Measurements from ENCODE around the gene PICALM. TPM values are rescaled to one million over a fixed set of nuclear protein-coding genes. Genes with fewer than 3 reads are reported as not detected.

The PICALM gene
- total and polyA plus RNA-seq, 9 of the 15 experiments (the other 6 are each of a cell fraction or from before 2014, with no cell fraction given) = 41.3 to 990 (median 309) TPM

DNA sequence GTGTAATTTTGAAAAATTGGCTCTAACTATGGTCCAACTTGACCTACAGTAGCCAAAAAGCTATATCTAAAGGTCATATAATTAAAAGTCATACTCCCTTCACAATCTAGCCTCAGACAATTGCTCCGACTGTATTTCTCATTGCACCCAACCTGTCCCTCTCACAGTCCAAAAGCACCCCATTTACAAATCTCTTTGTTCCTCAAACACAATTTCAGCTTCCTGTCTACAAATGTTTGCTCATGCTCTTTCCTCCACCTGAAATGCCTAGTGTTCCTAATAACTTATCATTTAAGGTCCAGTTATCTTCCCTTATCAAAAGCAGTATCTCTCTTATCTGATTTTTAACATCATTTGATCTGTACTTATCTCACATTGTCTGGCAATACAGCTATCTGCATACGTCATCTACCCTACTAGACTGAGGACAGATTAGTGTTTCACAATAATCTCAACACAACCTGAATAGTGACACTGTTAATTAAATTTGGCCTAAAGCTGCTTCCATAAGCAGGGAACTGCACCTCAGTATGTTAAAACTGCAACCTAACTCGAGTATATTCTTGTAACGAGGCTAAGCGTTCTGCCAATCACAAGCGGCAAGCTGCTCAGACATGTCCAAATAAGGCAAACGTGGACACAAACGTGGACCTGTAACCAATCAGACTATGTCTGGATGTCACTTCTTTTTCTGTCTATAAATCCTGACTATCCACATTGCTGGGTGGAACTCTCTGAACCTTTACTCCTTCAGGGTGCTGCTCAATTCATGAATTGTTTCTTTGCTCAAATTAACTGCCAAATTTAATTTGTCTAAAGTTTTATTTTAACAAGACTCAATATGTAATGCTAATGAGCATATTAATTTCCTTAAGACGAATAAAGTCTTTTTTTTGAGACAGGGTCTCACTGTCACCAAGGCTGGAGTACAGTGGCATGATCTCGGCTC lies 15.9 kb downstream of the PICALM start (continued):
- TF ChIP-seq, protein P1, sequence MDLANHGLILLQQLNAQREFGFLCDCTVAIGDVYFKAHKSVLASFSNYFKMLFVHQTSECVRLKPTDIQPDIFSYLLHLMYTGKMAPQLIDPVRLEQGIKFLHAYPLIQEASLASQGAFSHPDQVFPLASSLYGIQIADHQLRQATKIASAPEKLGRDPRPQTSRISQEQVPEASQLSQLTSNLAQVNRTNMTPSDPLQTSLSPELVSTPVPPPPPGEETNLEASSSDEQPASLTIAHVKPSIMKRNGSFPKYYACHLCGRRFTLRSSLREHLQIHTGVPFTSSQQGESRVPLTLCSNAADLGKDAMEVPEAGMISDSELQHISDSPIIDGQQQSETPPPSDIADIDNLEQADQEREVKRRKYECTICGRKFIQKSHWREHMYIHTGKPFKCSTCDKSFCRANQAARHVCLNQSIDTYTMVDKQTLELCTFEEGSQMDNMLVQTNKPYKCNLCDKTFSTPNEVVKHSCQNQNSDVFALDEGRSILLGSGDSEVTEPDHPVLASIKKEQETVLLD (IDR thresholded peaks at IDR 0.05) = peak; percentile 81; the same call in 1 of the 2 replicates
- TF ChIP-seq ELF2 (CRISPR knock-in tag; IDR thresholded peaks at IDR 0.05) (0 out of 2 replicates have a peak, but pooled peaks have one; percentile 30), PYGO2 (tag; IDR thresholded peaks at IDR 0.05) (no peak), TEAD1 (CRISPR knock-in tag; IDR thresholded peaks at IDR 0.05) (0 out of 4 replicates have a peak, but pooled peaks of 1 of the 2 experiments have one; percentile 31), NFE2 (IDR thresholded peaks at IDR 0.05; ENCODE audit: low read depth) (no peak), SRF (CRISPR knock-in tag; IDR thresholded peaks at IDR 0.05) (peak; percentile 83 to 99), MAFK (IDR thresholded peaks at IDR 0.05; ENCODE audit: low read length) (no peak), MTA1 (IDR thresholded peaks at IDR 0.05; ENCODE audit: borderline replicate concordance) (peak; percentile 84), GATAD2A (IDR thresholded peaks at IDR 0.05) (peak; percentile 75; the same call in 1 of the 2 replicates), CBFA2T3 (IDR thresholded peaks at IDR 0.05) (peak; percentile 13; the same call in 1 of the 2 replicates), TRIM24 (IDR thresholded peaks at IDR 0.05) (0 out of 4 replicates have a peak, but pooled peaks have one; percentile 17 to 54), ZKSCAN3 (CRISPR knock-in tag; IDR thresholded peaks at IDR 0.05) (no peak), NFYB (IDR thresholded peaks at IDR 0.05; ENCODE audit: extremely low read depth, insufficient read length) (peak; percentile 28), FUS (optimal IDR thresholded peaks at IDR 0.05; ENCODE audit: low read depth, low read length) (no peak), ATF1 (CRISPR knock-in tag; IDR thresholded peaks at IDR 0.05) (no peak), ATF1 (tag; IDR thresholded peaks at IDR 0.05) (peak; percentile 39; the same call in 1 of the 2 replicates)
- TF ChIP-seq, protein P2, sequence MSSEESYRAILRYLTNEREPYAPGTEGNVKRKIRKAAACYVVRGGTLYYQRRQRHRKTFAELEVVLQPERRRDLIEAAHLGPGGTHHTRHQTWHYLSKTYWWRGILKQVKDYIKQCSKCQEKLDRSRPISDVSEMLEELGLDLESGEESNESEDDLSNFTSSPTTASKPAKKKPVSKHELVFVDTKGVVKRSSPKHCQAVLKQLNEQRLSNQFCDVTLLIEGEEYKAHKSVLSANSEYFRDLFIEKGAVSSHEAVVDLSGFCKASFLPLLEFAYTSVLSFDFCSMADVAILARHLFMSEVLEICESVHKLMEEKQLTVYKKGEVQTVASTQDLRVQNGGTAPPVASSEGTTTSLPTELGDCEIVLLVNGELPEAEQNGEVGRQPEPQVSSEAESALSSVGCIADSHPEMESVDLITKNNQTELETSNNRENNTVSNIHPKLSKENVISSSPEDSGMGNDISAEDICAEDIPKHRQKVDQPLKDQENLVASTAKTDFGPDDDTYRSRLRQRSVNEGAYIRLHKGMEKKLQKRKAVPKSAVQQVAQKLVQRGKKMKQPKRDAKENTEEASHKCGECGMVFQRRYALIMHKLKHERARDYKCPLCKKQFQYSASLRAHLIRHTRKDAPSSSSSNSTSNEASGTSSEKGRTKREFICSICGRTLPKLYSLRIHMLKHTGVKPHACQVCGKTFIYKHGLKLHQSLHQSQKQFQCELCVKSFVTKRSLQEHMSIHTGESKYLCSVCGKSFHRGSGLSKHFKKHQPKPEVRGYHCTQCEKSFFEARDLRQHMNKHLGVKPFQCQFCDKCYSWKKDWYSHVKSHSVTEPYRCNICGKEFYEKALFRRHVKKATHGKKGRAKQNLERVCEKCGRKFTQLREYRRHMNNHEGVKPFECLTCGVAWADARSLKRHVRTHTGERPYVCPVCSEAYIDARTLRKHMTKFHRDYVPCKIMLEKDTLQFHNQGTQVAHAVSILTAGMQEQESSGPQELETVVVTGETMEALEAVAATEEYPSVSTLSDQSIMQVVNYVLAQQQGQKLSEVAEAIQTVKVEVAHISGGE (CRISPR knock-in tag; IDR thresholded peaks at IDR 0.05) = 0 out of 6 replicates have a peak, but pooled peaks of 1 of the 3 experiments have one; percentile 18
- TF ChIP-seq, protein P3, sequence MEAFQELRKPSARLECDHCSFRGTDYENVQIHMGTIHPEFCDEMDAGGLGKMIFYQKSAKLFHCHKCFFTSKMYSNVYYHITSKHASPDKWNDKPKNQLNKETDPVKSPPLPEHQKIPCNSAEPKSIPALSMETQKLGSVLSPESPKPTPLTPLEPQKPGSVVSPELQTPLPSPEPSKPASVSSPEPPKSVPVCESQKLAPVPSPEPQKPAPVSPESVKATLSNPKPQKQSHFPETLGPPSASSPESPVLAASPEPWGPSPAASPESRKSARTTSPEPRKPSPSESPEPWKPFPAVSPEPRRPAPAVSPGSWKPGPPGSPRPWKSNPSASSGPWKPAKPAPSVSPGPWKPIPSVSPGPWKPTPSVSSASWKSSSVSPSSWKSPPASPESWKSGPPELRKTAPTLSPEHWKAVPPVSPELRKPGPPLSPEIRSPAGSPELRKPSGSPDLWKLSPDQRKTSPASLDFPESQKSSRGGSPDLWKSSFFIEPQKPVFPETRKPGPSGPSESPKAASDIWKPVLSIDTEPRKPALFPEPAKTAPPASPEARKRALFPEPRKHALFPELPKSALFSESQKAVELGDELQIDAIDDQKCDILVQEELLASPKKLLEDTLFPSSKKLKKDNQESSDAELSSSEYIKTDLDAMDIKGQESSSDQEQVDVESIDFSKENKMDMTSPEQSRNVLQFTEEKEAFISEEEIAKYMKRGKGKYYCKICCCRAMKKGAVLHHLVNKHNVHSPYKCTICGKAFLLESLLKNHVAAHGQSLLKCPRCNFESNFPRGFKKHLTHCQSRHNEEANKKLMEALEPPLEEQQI (IDR thresholded peaks at IDR 0.05) = peak; percentile 39; the same call in 1 of the 2 replicates

Data from K562 (cell line).